Ramos (cell line): ENCODE measurements around the gene MPL.

Experiments
- in situ Hi-C: fragments of 300-500 bp; cut with MboI; formaldehyde crosslinking; loops from one replicate; pipeline ENCODE4 v1.14.3; 2022; ENCODE audit warnings: low sequenced_read_pairs; ENCODE audit not compliant: unreplicated experiment

MPL gene

DNA sequence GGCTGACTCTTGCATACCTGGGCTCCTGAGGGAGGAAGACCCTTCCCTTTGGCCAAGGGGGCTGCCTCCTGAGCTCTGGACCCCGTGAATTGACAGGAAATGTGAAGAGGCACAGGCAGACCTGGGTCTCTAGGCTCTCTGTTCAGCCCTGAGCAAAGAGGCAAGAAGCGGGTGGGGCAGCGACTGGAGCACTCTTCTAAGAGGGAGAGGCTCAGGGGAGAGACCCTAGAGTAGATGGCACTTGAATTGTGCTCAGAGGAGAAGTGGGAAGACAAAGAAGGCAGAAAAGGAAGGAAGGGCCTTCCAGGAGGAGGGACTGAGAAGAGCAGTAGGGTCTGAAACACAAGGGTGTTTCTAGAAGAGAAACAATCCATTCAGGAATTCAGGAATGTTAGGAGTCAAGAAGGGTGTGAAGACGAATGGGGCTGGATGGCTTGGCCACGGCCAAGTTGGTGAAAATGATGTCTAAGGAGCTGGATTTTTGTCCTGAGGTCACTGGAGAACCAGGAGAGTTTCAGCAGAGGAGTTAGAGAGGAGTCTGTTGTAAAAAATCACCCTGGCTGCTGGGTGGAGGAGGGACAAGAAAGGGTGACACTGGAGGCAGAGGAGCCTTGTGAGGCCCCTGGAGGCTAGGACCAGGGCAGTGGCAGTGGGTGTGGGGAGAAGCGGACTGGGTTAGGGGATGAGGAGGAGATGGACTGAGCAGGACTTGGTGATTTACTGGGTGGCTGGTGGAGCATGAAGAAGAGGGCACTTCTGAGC lies 31.5 kb upstream of the MPL start:
- in situ Hi-C loops: no loop called here

DNA sequence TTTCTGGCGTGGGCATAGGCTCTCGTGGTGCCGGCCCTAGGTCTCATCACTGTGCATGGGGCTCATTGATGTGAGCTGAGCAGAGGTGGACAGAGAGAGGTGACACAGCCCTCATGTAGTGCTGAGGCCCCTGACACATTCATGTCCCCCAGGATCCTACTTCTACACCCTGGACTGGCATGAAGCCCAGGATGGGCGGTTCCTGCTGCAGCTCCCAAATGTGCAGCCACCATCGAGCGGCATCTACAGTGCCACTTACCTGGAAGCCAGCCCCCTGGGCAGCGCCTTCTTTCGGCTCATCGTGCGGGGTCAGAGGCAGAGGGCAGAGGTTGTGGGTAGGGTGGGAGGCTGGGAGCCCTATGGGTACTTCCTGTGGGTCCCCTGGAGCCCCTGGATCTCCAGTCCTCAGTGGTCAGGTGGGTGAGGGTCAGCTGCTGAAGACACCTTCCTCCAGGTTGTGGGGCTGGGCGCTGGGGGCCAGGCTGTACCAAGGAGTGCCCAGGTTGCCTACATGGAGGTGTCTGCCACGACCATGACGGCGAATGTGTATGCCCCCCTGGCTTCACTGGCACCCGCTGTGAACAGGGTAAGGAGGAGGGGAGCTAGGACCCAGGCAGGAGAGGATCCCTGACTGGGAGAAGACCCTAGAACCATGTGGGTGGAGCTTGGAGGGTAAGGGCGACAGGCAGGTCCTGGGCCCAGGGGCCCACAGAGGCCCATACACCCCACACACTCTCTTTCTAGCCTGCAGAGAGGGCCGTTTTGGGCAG lies 30.7 kb upstream of the MPL start:
- in situ Hi-C loops: no loop called here

DNA sequence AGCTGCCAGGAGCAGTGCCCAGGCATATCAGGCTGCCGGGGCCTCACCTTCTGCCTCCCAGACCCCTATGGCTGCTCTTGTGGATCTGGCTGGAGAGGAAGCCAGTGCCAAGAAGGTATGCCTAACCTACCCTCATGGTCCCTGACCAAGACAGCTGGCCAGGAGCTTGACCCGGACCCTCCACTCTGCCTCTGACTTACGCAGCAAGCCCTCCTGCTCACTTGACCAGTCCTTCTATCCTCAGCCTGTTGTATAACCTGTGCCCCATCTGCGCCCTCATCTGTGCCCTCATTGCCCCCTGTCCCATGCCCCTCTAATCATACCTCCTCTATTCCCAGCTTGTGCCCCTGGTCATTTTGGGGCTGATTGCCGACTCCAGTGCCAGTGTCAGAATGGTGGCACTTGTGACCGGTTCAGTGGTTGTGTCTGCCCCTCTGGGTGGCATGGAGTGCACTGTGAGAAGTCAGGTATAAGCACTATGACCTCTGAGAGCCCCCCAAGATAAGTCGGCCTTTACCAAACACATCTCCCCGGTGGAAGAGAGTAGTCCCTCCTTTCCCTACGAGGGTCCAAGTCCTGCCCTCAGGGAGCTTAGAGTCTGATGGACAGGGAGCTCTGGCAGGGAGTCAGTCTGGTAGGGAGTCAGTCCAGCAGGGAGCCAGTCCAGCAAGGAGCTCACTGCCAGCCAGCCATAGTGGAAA lies 30.0 kb upstream of the MPL start:
- in situ Hi-C loops: no loop called here

DNA sequence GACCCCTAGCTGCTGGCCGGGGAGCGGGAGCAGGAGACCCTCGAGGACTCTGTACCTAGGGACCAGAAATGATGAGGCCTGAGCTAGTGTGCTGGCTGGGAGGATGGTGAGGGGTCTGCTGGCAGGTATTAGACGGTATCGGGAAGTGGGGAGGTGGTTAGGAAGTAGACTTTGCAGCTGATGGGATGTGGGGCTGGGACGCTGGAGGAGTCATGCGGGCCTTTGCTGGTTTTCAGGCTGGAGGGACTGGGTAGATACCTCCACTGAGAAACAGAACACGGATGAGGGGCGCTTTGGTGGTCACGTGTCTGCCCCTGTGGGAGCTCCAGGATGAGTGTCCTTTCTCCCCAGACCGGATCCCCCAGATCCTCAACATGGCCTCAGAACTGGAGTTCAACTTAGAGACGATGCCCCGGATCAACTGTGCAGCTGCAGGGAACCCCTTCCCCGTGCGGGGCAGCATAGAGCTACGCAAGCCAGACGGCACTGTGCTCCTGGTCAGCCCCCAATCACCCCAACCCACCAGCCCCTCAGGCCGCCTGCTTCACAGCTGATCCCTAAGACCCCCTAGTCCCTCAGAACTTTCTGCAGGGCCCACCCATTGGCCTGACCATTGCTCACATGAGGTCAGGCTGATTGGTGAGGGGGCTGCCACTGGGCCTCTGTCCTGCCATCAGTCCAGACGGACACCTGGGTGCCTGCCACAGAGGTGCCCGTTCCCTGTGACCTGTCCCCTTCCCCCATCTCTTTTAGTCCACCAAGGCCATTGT lies 28.8 kb upstream of the MPL start:
- in situ Hi-C loops: no loop called here

DNA sequence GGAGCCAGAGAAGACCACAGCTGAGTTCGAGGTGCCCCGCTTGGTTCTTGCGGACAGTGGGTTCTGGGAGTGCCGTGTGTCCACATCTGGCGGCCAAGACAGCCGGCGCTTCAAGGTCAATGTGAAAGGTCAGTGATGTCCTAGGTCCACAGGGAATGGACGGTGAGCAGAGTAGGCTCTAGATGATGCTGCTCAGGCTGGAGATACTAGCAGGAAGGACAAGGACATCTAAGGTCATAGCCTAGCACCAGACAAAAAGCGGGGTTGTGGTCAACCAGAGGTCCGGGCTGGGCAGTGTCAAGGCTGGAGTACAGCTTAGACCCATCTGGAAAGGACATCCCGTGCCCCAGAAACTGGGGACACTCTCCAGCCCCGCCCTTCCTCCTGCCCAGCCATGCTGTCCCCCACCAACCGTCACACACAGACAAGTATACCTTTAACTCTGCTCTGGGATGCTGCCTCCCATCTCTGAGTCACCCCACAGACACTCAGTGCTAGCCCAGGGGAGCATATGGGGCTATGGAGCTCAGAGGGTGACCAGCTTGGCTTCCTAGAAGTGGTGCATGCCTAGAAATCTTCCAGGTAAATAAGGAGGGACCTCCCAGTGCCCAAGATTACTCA lies 28.1 kb upstream of the MPL start:
- in situ Hi-C loops: no loop called here

DNA sequence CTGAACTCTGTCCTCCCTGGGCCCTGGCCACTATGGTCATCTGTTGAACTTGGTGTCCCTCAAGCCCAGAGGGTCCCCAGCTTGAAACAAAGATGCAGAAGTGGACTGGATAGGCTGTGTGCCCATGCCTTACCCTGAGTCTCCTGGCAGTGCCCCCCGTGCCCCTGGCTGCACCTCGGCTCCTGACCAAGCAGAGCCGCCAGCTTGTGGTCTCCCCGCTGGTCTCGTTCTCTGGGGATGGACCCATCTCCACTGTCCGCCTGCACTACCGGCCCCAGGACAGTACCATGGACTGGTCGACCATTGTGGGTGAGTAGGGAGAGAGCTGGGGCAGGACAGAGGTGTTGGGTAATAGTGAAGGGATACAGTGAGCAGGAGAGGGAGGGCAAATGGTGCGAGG lies 26.1 kb upstream of the MPL start:
- in situ Hi-C loops: no loop called here

DNA sequence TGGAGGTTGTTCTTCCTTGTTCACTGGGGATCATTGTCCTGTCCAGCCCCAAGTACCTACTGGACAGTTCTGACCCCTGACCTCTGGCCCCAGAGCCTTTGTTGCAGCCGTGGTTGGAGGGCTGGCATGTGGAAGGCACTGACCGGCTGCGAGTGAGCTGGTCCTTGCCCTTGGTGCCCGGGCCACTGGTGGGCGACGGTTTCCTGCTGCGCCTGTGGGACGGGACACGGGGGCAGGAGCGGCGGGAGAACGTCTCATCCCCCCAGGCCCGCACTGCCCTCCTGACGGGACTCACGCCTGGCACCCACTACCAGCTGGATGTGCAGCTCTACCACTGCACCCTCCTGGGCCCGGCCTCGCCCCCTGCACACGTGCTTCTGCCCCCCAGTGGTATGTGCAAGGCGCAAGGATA lies 25.4 kb upstream of the MPL start:
- in situ Hi-C loops: no loop called here

DNA sequence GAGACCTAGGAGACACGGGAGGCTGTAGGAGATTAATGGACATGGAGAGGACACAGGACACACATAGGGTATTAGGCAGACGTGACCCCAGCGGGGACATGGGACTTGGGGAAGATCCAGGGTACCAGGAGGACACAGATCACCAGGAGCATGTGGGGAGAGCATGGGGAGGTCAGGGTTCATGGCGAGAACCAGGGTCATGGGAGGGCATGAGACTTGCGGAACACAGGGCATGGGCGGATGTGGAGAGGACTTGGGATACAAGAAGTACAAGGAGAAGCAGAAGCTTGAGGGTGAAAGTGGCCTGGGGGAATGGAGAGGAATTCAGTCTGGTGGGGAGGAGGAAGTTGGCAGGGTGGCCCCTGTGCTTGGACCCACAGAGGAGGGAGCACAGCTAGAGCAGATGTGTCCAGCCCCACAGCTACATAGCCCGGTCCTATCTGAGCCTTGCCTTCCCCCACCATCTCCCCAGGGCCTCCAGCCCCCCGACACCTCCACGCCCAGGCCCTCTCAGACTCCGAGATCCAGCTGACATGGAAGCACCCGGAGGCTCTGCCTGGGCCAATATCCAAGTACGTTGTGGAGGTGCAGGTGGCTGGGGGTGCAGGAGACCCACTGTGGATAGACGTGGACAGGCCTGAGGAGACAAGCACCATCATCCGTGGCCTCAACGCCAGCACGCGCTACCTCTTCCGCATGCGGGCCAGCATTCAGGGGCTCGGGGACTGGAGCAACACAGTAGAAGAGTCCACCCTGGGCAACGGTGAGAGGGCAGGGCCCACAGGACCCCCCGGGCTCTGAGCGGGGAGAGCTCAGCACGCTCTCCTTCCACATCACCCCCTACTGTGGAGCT lies 24.7 kb upstream of the MPL start:
- in situ Hi-C loops: no loop called here

DNA sequence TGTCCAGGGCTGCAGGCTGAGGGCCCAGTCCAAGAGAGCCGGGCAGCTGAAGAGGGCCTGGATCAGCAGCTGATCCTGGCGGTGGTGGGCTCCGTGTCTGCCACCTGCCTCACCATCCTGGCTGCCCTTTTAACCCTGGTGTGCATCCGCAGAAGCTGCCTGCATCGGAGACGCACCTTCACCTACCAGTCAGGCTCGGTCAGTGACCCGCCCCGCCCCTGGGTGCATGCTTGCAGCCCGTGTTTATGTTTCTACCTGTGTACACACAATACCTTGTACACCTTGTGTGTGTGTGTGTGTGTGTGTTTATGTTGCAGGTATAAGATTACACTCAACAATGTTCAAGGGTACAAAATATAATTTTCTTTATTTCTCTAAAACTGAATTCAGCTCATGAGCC lies 23.8 kb upstream of the MPL start:
- in situ Hi-C loops: no loop called here

DNA sequence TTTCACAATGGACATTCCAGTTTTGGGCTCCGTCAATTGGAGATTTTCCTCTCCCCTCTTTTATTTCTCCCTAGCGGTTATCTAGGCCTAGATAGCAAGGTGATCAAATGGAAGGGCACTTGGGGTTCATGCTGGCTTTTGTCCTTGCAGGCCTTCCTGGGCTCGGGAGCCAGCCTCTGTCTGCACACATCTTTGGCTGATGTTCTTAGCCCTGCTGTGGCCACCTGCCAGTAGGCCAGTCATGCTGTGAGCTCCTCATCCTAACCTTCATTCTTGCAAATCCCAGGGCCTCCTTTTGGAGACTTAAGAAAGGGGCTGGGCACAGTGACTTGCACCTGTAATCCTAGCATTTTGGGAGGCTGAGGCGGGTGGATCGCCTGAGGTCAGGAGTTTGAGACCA lies 23.4 kb upstream of the MPL start:
- in situ Hi-C loops: no loop called here

DNA sequence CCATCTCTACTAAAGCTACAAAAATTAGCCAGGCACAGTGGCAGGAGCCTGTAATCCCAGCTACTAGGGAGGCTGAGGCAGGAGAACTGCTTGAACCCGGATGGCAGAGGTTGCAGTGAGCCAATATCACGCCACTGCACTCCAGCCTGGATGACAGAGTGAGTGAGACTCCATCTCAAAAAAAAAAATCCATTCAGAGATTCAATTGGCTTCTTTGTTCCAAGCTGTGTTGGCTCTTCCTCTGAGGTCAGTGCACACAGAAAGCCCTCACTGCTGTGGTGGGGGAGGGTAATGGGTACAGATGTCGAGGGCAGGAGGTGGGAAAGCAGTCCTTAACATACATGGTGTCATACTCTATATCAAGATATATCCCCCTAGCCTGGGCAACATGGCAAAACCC lies 22.1 kb upstream of the MPL start:
- in situ Hi-C loops: no loop called here

DNA sequence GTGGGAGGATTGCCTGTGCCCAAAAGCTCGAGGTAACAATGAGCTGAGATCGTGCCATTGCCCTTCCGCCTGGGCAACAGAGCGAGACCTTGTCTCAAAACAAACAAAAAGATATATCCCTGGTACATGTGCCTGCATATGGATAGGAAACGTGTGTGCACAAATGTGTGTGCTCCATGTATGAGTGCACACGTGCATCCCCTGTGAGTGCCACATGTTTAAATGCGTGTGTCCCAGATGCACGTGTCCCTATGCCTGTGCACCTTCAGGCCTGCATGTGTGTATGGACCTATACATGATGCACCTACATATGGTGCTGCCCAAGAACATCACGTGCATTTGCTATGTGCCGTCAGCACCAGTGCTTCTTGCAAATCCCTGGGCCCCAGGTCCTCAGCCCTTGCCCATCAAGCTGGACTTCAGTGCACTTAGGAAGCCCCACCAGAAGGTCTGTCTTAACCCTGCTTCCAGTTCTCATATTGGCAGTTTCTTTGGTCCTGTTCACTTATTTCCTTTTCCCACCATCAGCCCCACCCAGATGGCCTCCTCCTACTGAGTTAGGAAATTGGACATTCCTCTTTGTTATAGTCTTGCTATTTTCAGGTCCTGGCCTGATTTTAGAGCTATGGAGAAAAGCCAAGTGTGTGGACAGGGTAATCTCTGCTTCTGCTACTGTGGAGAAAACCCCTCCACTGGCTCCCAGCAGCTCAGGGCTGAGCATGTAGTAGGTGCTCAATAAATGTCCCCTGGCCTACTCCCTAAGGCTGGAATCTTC lies 21.5 kb upstream of the MPL start:
- in situ Hi-C loops: no loop called here

DNA sequence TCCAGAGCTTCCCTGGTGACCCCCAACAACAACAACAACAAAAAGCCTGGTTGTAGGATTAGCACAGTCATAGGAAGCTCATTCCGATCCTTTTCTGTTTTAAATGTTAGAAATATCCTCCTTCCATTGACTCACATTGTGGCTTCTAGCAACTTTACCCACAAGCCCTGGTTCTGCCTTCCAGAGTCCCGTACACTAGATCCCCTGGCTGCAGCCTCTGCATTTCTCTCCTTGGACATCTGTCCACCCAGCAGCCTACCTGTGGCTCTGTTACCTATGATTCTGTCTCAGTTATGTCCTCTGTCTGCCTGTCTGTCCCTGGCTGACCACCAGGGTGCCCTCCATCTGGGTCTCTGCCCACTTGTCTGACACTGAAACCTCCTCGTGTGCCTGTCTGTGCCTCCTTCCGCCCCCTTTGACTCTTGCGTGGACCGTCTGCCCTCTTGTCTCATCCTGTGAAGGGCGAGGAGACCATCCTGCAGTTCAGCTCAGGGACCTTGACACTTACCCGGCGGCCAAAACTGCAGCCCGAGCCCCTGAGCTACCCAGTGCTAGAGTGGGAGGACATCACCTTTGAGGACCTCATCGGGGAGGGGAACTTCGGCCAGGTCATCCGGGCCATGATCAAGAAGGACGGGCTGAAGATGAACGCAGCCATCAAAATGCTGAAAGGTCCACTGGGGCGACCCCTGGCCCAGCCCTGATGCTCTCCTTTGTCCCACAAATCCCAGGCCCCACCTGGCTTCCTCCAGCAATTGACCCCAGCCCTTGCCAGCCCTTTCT lies 20.7 kb upstream of the MPL start:
- in situ Hi-C loops: no loop called here

DNA sequence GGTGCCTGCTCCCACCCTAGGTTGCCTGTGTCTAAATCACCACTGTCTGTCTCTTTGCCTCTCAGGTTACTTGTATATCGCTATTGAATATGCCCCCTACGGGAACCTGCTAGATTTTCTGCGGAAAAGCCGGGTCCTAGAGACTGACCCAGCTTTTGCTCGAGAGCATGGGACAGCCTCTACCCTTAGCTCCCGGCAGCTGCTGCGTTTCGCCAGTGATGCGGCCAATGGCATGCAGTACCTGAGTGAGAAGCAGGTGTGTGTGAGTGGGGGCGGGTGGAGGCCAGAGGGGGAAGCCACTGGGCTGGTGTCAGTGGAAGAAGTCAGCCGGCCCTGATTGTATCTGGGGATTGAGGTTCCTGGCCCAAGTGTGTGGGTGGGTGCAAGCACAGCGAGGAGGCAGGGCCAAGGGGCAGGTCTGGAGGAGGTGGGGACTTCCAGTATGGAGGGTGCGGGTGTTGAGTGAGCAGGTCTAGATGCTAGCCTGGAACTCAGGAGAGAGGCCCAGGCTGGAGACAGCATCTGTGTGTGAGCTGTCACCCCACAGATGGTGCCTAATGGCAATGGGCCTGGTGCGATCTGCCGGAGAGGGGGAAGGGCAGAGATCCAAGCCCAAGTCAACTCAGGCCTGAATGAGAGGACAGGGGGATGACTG lies 19.7 kb upstream of the MPL start:
- in situ Hi-C loops: no loop called here

DNA sequence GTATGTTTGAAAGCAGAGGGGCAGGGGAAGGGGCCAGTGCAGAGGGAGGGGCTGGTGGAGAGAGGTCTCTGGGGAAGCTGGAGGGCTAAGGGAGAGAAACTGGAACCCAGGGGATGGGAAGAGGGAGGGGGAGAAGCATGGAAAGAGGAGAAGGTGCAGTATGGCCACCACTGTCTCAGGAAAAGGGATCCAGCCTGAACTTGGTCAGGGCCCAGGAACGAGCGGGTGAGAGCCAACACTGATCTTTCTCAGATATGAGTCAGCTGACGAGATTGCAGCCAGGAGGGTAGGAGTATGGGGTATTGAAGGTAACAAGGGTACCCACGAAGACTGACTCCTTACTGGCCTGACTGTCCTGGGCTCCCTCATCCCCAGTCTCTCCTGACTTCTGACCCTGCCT lies 18.8 kb upstream of the MPL start:
- in situ Hi-C loops: no loop called here

DNA sequence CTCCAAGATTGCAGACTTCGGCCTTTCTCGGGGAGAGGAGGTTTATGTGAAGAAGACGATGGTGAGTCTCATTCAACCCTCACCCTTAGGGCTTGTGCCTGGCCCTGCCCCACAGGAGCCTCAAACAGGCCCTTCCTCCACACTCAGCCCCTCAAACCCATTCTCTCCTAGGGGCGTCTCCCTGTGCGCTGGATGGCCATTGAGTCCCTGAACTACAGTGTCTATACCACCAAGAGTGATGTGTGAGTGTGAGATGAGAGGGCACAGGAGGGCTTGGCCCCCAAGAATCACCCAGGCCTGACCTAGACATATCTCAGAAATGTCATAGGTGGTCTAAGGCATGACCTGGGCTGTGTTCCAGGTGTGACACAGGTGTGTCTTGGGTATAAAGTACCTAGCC lies 18.3 kb upstream of the MPL start:
- in situ Hi-C loops: no loop called here

DNA sequence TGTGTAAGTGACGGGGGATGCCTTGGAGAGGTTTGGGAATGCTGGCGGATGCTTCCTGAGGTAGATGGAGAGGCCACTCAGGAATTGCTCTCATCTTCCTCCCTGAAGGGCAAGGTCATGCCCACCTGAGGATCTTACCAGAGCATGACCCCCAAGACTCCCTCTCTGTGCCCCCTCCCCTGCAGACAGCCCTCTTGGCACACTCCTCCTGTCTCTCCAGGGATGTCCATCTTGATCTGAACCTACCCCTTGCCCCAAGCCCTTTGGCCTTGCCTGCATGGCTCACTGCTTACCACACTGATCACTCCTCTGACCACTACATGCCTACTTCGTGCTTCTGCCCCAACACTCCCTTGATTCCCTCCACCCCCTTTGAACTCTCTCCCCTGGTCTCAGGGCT lies 17.9 kb upstream of the MPL start:
- in situ Hi-C loops: no loop called here
